HG03520 (cell line): ENCODE measurements around the gene KASH5.

ENCODE experiments used
- ATAC-seq: cut with Tn5 transposase; IDR thresholded peaks from one replicate; pipeline ENCODE4 v1.9.1; 2021; ENCODE audit warnings: mild to moderate bottlenecking, moderate library complexity; ENCODE audit not compliant: unreplicated experiment

KASH5 gene

GRCh38 chr19:49387936-49388372, at the start of gene KASH5:
KASH5 (plus strand) TSS chr19:49388249; CDS start chr19:49390884, 2,635 bp downstream.
- ATAC-seq, result no peak

GRCh38 chr19:49338691-49339300, 49.3 kb upstream of the KASH5 start:
- ATAC-seq, result no peak

GRCh38 chr19:49339301-49340068, 48.6 kb upstream of the KASH5 start:
- no peak for ATAC-seq

GRCh38 chr19:49340069-49340864, 47.8 kb upstream of the KASH5 start:
- ATAC-seq, result peak; percentile 60

- no peak for ATAC-seq
Observed at GRCh38 chr19:49340865-49341718, 47.0 kb upstream of the KASH5 start.

GRCh38 chr19:49342291-49342721, 45.7 kb upstream of the KASH5 start:
- no peak for ATAC-seq

- ATAC-seq, result no peak
Observed at GRCh38 chr19:49343123-49343522, 44.9 kb upstream of the KASH5 start.

GRCh38 chr19:49344505-49345423, 43.3 kb upstream of the KASH5 start:
- no peak for ATAC-seq

GRCh38 chr19:49347191-49347590, 40.9 kb upstream of the KASH5 start:
- ATAC-seq, result no peak

GRCh38 chr19:49347835-49348234, 40.2 kb upstream of the KASH5 start:
- ATAC-seq, result no peak

GRCh38 chr19:49348305-49349189, 39.5 kb upstream of the KASH5 start:
- no peak for ATAC-seq

GRCh38 chr19:49349567-49349966, 38.5 kb upstream of the KASH5 start:
- no peak for ATAC-seq

- no peak for ATAC-seq
Observed at GRCh38 chr19:49355909-49356353, 32.1 kb upstream of the KASH5 start.

GRCh38 chr19:49356382-49356781, 31.7 kb upstream of the KASH5 start:
- ATAC-seq, result no peak

- ATAC-seq, result no peak
Observed at GRCh38 chr19:49357186-49357585, 30.9 kb upstream of the KASH5 start.

GRCh38 chr19:49359851-49360820, 27.9 kb upstream of the KASH5 start:
- ATAC-seq, result no peak

GRCh38 chr19:49361438-49362047, 26.5 kb upstream of the KASH5 start:
- no peak for ATAC-seq
